ENCODE measurements around the gene SH2D3C. TPM values are rescaled to one million over a fixed set of nuclear protein-coding genes. Genes with fewer than 3 reads are reported as not detected.

The SH2D3C gene
- total and polyA plus RNA-seq, 4 donors, result 9.4 to 29.4 (median 17.7) TPM

GRCh38 chr9:127734247-127734746 lies 44.2 kb downstream of the SH2D3C start:
- DNase-seq (ENCODE audit: low read depth in 4 of 6, low spot score in 6 of 6), result no peak
- no peaks in the 10 kb centered on the region for H3K9me3 ChIP-seq (ENCODE audit: control insufficient read depth, insufficient read depth, low read length)
- no peaks in the 10 kb centered on the region for H3K27me3 ChIP-seq (ENCODE audit: control insufficient read depth, insufficient read depth, low read length)
- H3K27ac ChIP-seq (ENCODE audit: low read depth, low read length), result peak overlapping the region; percentile 92
- H3K4me1 ChIP-seq (ENCODE audit: control insufficient read depth, insufficient read depth, low read length), result peaks cover 24% of the 10 kb centered on the region
- peaks cover 54% of the 10 kb centered on the region for H3K36me3 ChIP-seq (ENCODE audit: control insufficient read depth, insufficient read depth, low read length)
- WGBS (ENCODE audit: insufficient coverage), result 32% methylated on average over 22 of the region's 22 CpGs
- H3K4me3 ChIP-seq (ENCODE audit: low read depth, low read length), result peak overlapping the region; percentile 74

GRCh38 chr9:127733614-127734013 lies 44.9 kb downstream of the SH2D3C start:
- WGBS (ENCODE audit: insufficient coverage), result 58% methylated on average over 2 of the region's 2 CpGs
- Histone ChIP-seq H3K27ac (ENCODE audit: low read depth, low read length) (no peak overlapping the region), H3K9me3 (ENCODE audit: control insufficient read depth, insufficient read depth, low read length) (no peaks in the 10 kb centered on the region), H3K4me1 (ENCODE audit: control insufficient read depth, insufficient read depth, low read length) (peaks cover 24% of the 10 kb centered on the region), H3K36me3 (ENCODE audit: control insufficient read depth, insufficient read depth, low read length) (peaks cover 47% of the 10 kb centered on the region), H3K4me3 (ENCODE audit: low read depth, low read length) (no peak overlapping the region), H3K27me3 (ENCODE audit: control insufficient read depth, insufficient read depth, low read length) (no peaks in the 10 kb centered on the region)
- no peak for DNase-seq (ENCODE audit: low read depth in 4 of 6, low spot score in 6 of 6)

GRCh38 chr9:127732444-127732843 lies 46.0 kb downstream of the SH2D3C start:
- no peak for DNase-seq (ENCODE audit: low read depth in 4 of 6, low spot score in 6 of 6)
- WGBS (ENCODE audit: insufficient coverage), result 91% methylated on average over 21 of the region's 21 CpGs
- no peak overlapping the region for H3K27ac ChIP-seq (ENCODE audit: low read depth, low read length)
- no peaks in the 10 kb centered on the region for H3K27me3 ChIP-seq (ENCODE audit: control insufficient read depth, insufficient read depth, low read length)
- H3K9me3 ChIP-seq (ENCODE audit: control insufficient read depth, insufficient read depth, low read length), result no peaks in the 10 kb centered on the region
- H3K36me3 ChIP-seq (ENCODE audit: control insufficient read depth, insufficient read depth, low read length), result peaks cover 42% of the 10 kb centered on the region
- no peak overlapping the region for H3K4me3 ChIP-seq (ENCODE audit: low read depth, low read length)
- H3K4me1 ChIP-seq (ENCODE audit: control insufficient read depth, insufficient read depth, low read length), result peaks cover 24% of the 10 kb centered on the region

GRCh38 chr9:127731938-127732337 lies 46.5 kb downstream of the SH2D3C start:
- DNase-seq (ENCODE audit: low read depth in 4 of 6, low spot score in 6 of 6), result no peak
- Histone ChIP-seq H3K27me3 (ENCODE audit: control insufficient read depth, insufficient read depth, low read length) (no peaks in the 10 kb centered on the region), H3K4me3 (ENCODE audit: low read depth, low read length) (no peak overlapping the region), H3K9me3 (ENCODE audit: control insufficient read depth, insufficient read depth, low read length) (no peaks in the 10 kb centered on the region), H3K36me3 (ENCODE audit: control insufficient read depth, insufficient read depth, low read length) (peaks cover 45% of the 10 kb centered on the region), H3K27ac (ENCODE audit: low read depth, low read length) (no peak overlapping the region), H3K4me1 (ENCODE audit: control insufficient read depth, insufficient read depth, low read length) (peaks cover 24% of the 10 kb centered on the region)
- WGBS (ENCODE audit: insufficient coverage), result 88% methylated on average over 13 of the region's 16 CpGs

GRCh38 chr9:127730799-127731410 lies 47.6 kb downstream of the SH2D3C start:
- 96% methylated on average over 9 of the region's 9 CpGs for WGBS (ENCODE audit: insufficient coverage)
- no peak for DNase-seq (ENCODE audit: low read depth in 4 of 6, low spot score in 6 of 6)

GRCh38 chr9:127730262-127730661 lies 48.2 kb downstream of the SH2D3C start:
- Histone ChIP-seq H3K9me3 (ENCODE audit: control insufficient read depth, insufficient read depth, low read length) (no peaks in the 10 kb centered on the region), H3K4me1 (ENCODE audit: control insufficient read depth, insufficient read depth, low read length) (peaks cover 18% of the 10 kb centered on the region), H3K36me3 (ENCODE audit: control insufficient read depth, insufficient read depth, low read length) (peaks cover 45% of the 10 kb centered on the region), H3K27ac (ENCODE audit: low read depth, low read length) (no peak overlapping the region), H3K27me3 (ENCODE audit: control insufficient read depth, insufficient read depth, low read length) (no peaks in the 10 kb centered on the region), H3K4me3 (ENCODE audit: low read depth, low read length) (no peak overlapping the region)
- no peak for DNase-seq (ENCODE audit: low read depth in 4 of 6, low spot score in 6 of 6)
- WGBS (ENCODE audit: insufficient coverage), result 75% methylated on average over 9 of the region's 9 CpGs

More at GRCh38 chr9:127730799-127731410, 47.6 kb downstream of the SH2D3C start:
- no peak overlapping the region for H3K27ac ChIP-seq (ENCODE audit: low read depth, low read length)
- H3K36me3 ChIP-seq (ENCODE audit: control insufficient read depth, insufficient read depth, low read length), result peaks cover 45% of the 10 kb centered on the region
- H3K27me3 ChIP-seq (ENCODE audit: control insufficient read depth, insufficient read depth, low read length), result no peaks in the 10 kb centered on the region
- H3K9me3 ChIP-seq (ENCODE audit: control insufficient read depth, insufficient read depth, low read length), result no peaks in the 10 kb centered on the region
- peaks cover 19% of the 10 kb centered on the region for H3K4me1 ChIP-seq (ENCODE audit: control insufficient read depth, insufficient read depth, low read length)
- no peak overlapping the region for H3K4me3 ChIP-seq (ENCODE audit: low read depth, low read length)

- no peak for DNase-seq (ENCODE audit: low read depth in 4 of 6, low spot score in 6 of 6)
- Histone ChIP-seq H3K27me3 (ENCODE audit: control insufficient read depth, insufficient read depth, low read length) (no peaks in the 10 kb centered on the region), H3K4me3 (ENCODE audit: low read depth, low read length) (no peak overlapping the region), H3K27ac (ENCODE audit: low read depth, low read length) (no peak overlapping the region), H3K4me1 (ENCODE audit: control insufficient read depth, insufficient read depth, low read length) (peaks cover 21% of the 10 kb centered on the region), H3K36me3 (ENCODE audit: control insufficient read depth, insufficient read depth, low read length) (peaks cover 45% of the 10 kb centered on the region), H3K9me3 (ENCODE audit: control insufficient read depth, insufficient read depth, low read length) (no peaks in the 10 kb centered on the region)
- WGBS (ENCODE audit: insufficient coverage), result 90% methylated on average over 15 of the region's 18 CpGs
Measured at GRCh38 chr9:127729522-127730256, 48.8 kb downstream of the SH2D3C start.

GRCh38 chr9:127728808-127729207 lies 49.7 kb downstream of the SH2D3C start:
- Histone ChIP-seq H3K4me1 (ENCODE audit: control insufficient read depth, insufficient read depth, low read length) (peaks cover 21% of the 10 kb centered on the region), H3K36me3 (ENCODE audit: control insufficient read depth, insufficient read depth, low read length) (peaks cover 42% of the 10 kb centered on the region), H3K9me3 (ENCODE audit: control insufficient read depth, insufficient read depth, low read length) (no peaks in the 10 kb centered on the region), H3K27ac (ENCODE audit: low read depth, low read length) (no peak overlapping the region), H3K27me3 (ENCODE audit: control insufficient read depth, insufficient read depth, low read length) (no peaks in the 10 kb centered on the region), H3K4me3 (ENCODE audit: low read depth, low read length) (no peak overlapping the region)
- DNase-seq (ENCODE audit: low read depth in 4 of 6, low spot score in 6 of 6), result no peak
- WGBS (ENCODE audit: insufficient coverage), result 86% methylated on average over 7 of the region's 8 CpGs

- Histone ChIP-seq H3K27ac (ENCODE audit: low read depth, low read length) (no peak overlapping the region), H3K36me3 (ENCODE audit: control insufficient read depth, insufficient read depth, low read length) (peaks cover 27% of the 10 kb centered on the region), H3K9me3 (ENCODE audit: control insufficient read depth, insufficient read depth, low read length) (no peaks in the 10 kb centered on the region), H3K4me1 (ENCODE audit: control insufficient read depth, insufficient read depth, low read length) (peaks cover 14% of the 10 kb centered on the region), H3K4me3 (ENCODE audit: low read depth, low read length) (no peak overlapping the region), H3K27me3 (ENCODE audit: control insufficient read depth, insufficient read depth, low read length) (no peaks in the 10 kb centered on the region)
- 81% methylated on average over 8 of the region's 8 CpGs for WGBS (ENCODE audit: insufficient coverage)
- DNase-seq (ENCODE audit: low read depth in 4 of 6, low spot score in 6 of 6), result no peak
Measured at GRCh38 chr9:127726871-127727270, 51.6 kb downstream of the SH2D3C start.

- no peak for DNase-seq (ENCODE audit: low read depth in 4 of 6, low spot score in 6 of 6)
- Histone ChIP-seq H3K4me1 (ENCODE audit: control insufficient read depth, insufficient read depth, low read length) (peaks cover 14% of the 10 kb centered on the region), H3K27ac (ENCODE audit: low read depth, low read length) (no peak overlapping the region), H3K36me3 (ENCODE audit: control insufficient read depth, insufficient read depth, low read length) (peaks cover 2% of the 10 kb centered on the region), H3K9me3 (ENCODE audit: control insufficient read depth, insufficient read depth, low read length) (no peaks in the 10 kb centered on the region), H3K27me3 (ENCODE audit: control insufficient read depth, insufficient read depth, low read length) (no peaks in the 10 kb centered on the region), H3K4me3 (ENCODE audit: low read depth, low read length) (no peak overlapping the region)
- 38% methylated on average over 23 of the region's 23 CpGs for WGBS (ENCODE audit: insufficient coverage)
Measured at GRCh38 chr9:127724012-127724411, 54.5 kb downstream of the SH2D3C start.

Data from spinal cord (tissue), 10 donors.